HepG2 (cell line): ENCODE results near the gene IQCE. TPM values are rescaled to one million over a fixed set of nuclear protein-coding genes. Genes with fewer than 3 reads are reported as not detected.
A peak's percentile ranks its signal among the peaks of the same experiment; 100 is the strongest.

Experiments used
- ATAC-seq: fragments of 200-7000 bp; cut with Tn5 transposase; 3 replicates; pipeline ENCODE4 v1.9.1; 2020; ENCODE audit warnings: mild to moderate bottlenecking, moderate library complexity
- BruUV-seq: library from RNA; stranded (reverse); fragments of 400-500 nt; replicated peaks from 2 replicates; lab custom pipeline; 2021; lab: Mats Ljungman, UMichigan
- CTCF ChIA-PET: fragments of 300-600 bp; formaldehyde crosslinking; extraction: SDS; loops from one replicate; lab custom pipeline; 2021; ENCODE audit warnings: low total read pairs, inconsistent platforms, low intra/inter-chr PET ratio; lab: Yijun Ruan, JAX
- POLR2A ChIA-PET: fragments of 350-600 bp; sonication (Branson Sonifier 250); formaldehyde crosslinking; loops from one replicate; lab custom pipeline; 2020; ENCODE audit warnings: antibody characterized with exemption, inconsistent platforms; lab: Yijun Ruan, JAX
- DNase-seq: peaks from one replicate; pipeline ENCODE4 v3.0.0-alpha.2; 2015; ENCODE audit warnings: low spot score
- FAIRE-seq: peaks from 3 replicates; lab custom pipeline; 2011; peaks lifted over from hg19 to GRCh38; lab: Jason Lieb, UNC
- H2AFZ ChIP-seq: one replicate; pipeline ENCODE4 v1.6.1; 2011; ENCODE audit warnings: low read length, inconsistent platforms
- H3K27ac ChIP-seq: fragments of 300-600 bp; 3 replicates; pipeline ENCODE4 v1.8.0; 2011; ENCODE audit warnings: mixed run types, mild to moderate bottlenecking, mixed read lengths, low read length, inconsistent platforms; ENCODE audit not compliant: insufficient read depth; ENCODE audit errors: extremely low read length
- H3K27me3 ChIP-seq, 2 experiments: fragments of 200-600 bp in 1 of 2; 2 replicates in 1 of 2; 3 replicates in 1 of 2; pipeline versions ENCODE4 v1.6.0 to v1.8.0; 2011; ENCODE audit warnings: low read length in 2 of 2, mild to moderate bottlenecking in 2 of 2, moderate library complexity in 2 of 2, inconsistent platforms in 1 of 2; ENCODE audit not compliant: insufficient read depth in 2 of 2, control insufficient read depth in 1 of 2
- H3K36me3 ChIP-seq, 2 experiments: fragments of 200-600 bp in 1 of 2; replicated peaks in 1 of 2; 2 replicates in 1 of 2; 3 replicates in 1 of 2; pipeline versions ENCODE4 v1.5.1 to v1.8.0; 2011; ENCODE audit warnings: low read length in 2 of 2, inconsistent platforms in 1 of 2; ENCODE audit not compliant: insufficient read depth in 2 of 2, control insufficient read depth in 1 of 2
- H3K4me1 ChIP-seq: 2 replicates; pipeline ENCODE4 v1.5.1; 2012; ENCODE audit warnings: low read length, inconsistent platforms; ENCODE audit not compliant: insufficient read depth
- H3K4me2 ChIP-seq: 2 replicates; pipeline ENCODE4 v1.6.0; 2011; ENCODE audit warnings: low read depth, low read length, inconsistent platforms
- H3K4me3 ChIP-seq, 3 experiments: fragments of 200-600 bp in 1 of 3; sonication (generic), shearing (Covaris generic) in 1 of 3; replicated peaks in 1 of 3; 2 replicates each; pipeline ENCODE4 v1.5.1; 2011 to 2016; ENCODE audit warnings: low read length in 3 of 3, inconsistent platforms in 2 of 3, low read depth in 2 of 3, mild to moderate bottlenecking in 2 of 3, control low read depth in 1 of 3, mixed read lengths in 1 of 3; ENCODE audit not compliant: insufficient read depth in 1 of 3
- H3K79me2 ChIP-seq: one replicate; pipeline ENCODE4 v1.6.1; 2011; ENCODE audit warnings: low read length, inconsistent platforms; ENCODE audit not compliant: insufficient read depth
- H3K9ac ChIP-seq: 2 replicates; pipeline ENCODE4 v1.6.0; 2011; ENCODE audit warnings: mild to moderate bottlenecking, low read depth, low read length, inconsistent platforms; ENCODE audit not compliant: insufficient read depth
- H3K9me3 ChIP-seq: 2 replicates; pipeline ENCODE4 v1.5.1; 2012; ENCODE audit warnings: mild to moderate bottlenecking, low read length
- H4K20me1 ChIP-seq: 2 replicates; pipeline ENCODE4 v1.6.0; 2011; ENCODE audit warnings: inconsistent platforms, mild to moderate bottlenecking, low read length, moderate library complexity; ENCODE audit not compliant: insufficient read depth
- STAG1 ChIP-seq: sonication (generic); formaldehyde crosslinking; IDR thresholded peaks from 2 replicates; pipeline ENCODE4 v1.4.0; 2020; ENCODE audit warnings: missing genetic modification reagents
- ZNF24 ChIP-seq: fragments of 450-650 bp; IDR thresholded peaks from 2 replicates; pipeline ENCODE4 v1.6.1; 2017; ENCODE audit warnings: antibody characterized with exemption, mild to moderate bottlenecking
- WGBS: methylation state at CpG from one replicate; pipeline ENCODE4 v1.1.6; 2017; ENCODE audit warnings: low lambda C conversion rate; 5-methylcytosine and 5-hydroxymethylcytosine counted together
- in situ Hi-C: cut with HindIII; loops from 2 replicates; pipeline ENCODE4 v1.10.0; 2017; ENCODE audit warnings: low pct_unique_long_range_greater_than_20kb; ENCODE audit not compliant: extremely low pct_ligation_motif_present
- intact Hi-C: fragments of 100-400 bp; cut with micrococcal nuclease; formaldehyde crosslinking; loops from one replicate; pipeline ENCODE4 v1.10.0; 2022; ENCODE audit not compliant: unreplicated experiment
- polyA plus RNA-seq, 8 experiments: library from polyadenylated mRNA; depleted of rRNA in 3 of 8; stranded (reverse) in 7 of 8; unstranded in 1 of 8; fragments of >200 nt; fragmentation: Illumina TruSeq in 4 of 8; extraction: Trizol in 4 of 8; gene quantifications; 2 replicates each; pipeline versions ENCODE4 v1.2.1 to v1.2.3, GENCODE V29; 2011 to 2016; ENCODE audit warnings: low read depth in 4 of 8, missing spikeins in 1 of 8, mixed read lengths in 1 of 8; ENCODE audit not compliant: insufficient read depth in 1 of 8
- total RNA-seq, 5 experiments: library from RNA; depleted of rRNA; stranded (reverse); fragments of >200 nt; fragmentation: Illumina TruSeq; extraction: Trizol; gene quantifications; 2 replicates each; pipeline ENCODE4 v1.2.3, GENCODE V29; 2016; ENCODE audit warnings: low read depth in 1 of 5
- TF ChIP-seq, protein P1 (sequence below): sonication (generic); formaldehyde crosslinking; IDR thresholded peaks from 2 replicates; pipeline ENCODE4 v1.5.0; 2020; ENCODE audit warnings: mild to moderate bottlenecking, missing genetic modification reagents, moderate library complexity

IQCE gene
- total and polyA plus RNA-seq, 2 of the 13 experiments (the other 11 are each of a cell fraction or from before 2014, with no cell fraction given), result 1.5 to 2.5 TPM

DNA sequence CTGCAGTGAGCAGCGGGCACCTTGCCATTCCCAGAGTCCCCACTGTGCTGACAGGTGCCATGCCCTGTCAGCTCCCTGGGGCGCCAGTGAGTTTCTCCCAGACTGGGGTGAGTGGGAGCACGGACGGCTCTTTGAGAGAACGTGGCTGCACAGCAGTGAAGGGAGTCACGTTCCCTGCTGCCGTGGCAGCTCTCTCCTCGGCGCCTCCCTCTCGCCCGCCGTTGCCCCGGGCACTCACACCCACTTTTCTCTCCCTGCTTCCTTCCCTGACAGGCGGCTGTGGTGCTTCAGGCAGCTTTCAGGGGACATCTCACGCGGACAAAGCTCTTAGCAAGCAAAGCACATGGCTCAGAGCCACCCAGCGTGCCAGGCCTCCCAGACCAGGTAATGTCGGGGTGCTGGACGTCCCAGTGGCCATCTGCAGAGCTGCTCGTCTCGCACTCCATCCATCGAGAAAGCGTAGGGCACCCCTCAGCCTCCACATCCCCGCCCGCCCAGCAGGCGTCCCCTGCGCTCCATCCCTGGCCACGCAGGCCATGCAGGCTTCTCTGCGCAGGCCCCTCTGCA is 45.9 kb downstream of the IQCE start:
- CTCF ChIA-PET, result no interaction called here
- TF ChIP-seq, protein P1, sequence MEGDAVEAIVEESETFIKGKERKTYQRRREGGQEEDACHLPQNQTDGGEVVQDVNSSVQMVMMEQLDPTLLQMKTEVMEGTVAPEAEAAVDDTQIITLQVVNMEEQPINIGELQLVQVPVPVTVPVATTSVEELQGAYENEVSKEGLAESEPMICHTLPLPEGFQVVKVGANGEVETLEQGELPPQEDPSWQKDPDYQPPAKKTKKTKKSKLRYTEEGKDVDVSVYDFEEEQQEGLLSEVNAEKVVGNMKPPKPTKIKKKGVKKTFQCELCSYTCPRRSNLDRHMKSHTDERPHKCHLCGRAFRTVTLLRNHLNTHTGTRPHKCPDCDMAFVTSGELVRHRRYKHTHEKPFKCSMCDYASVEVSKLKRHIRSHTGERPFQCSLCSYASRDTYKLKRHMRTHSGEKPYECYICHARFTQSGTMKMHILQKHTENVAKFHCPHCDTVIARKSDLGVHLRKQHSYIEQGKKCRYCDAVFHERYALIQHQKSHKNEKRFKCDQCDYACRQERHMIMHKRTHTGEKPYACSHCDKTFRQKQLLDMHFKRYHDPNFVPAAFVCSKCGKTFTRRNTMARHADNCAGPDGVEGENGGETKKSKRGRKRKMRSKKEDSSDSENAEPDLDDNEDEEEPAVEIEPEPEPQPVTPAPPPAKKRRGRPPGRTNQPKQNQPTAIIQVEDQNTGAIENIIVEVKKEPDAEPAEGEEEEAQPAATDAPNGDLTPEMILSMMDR (CRISPR knock-in tag), result peak; percentile 36; the same call in 1 of the 2 replicates
- TF ChIP-seq ZNF24 (no peak), STAG1 (CRISPR knock-in tag) (peak; percentile 35)
- WGBS, result 82% methylated on average over 24 of the region's 29 CpGs
- H2AFZ ChIP-seq, result no peak overlapping the region
- no peak overlapping the region for H3K4me3 ChIP-seq
- H3K36me3 ChIP-seq, result no peaks in the 10 kb centered on the region
- H3K27me3 ChIP-seq, result 0 out of 5 replicates have a peak, but pooled peaks cover 0 to 6% of the 10 kb centered on the region in 2 experiments
- H3K4me2 ChIP-seq, result no peak overlapping the region
- intact Hi-C loops (loop anchor here (5.0 kb wide), 1 partner anchor 48 kb away; no protein-coding TSS in a partner anchor), in situ Hi-C loops (no loop called here)
- H3K4me1 ChIP-seq, result peaks cover 26% of the 10 kb centered on the region
- no peaks in the 10 kb centered on the region for H3K79me2 ChIP-seq
- FAIRE-seq (no peak), ATAC-seq (no peak), DNase-seq (no peak)
- POLR2A ChIA-PET, result no interaction called here
- H3K27ac ChIP-seq, result no peak overlapping the region
- H4K20me1 ChIP-seq, result no peaks in the 10 kb centered on the region
- no peaks in the 10 kb centered on the region for H3K9me3 ChIP-seq
- no peak overlapping the region for H3K9ac ChIP-seq
- no TSS peak for BruUV-seq
